OCI-LY3 (cell line): ENCODE measurements around the gene ACTA1.
A peak's percentile ranks its signal among the peaks of the same experiment; 100 is the strongest.

Experiments
- H2AFZ ChIP-seq: fragments of 200-600, 300-600 bp; shearing (Covaris generic); 2 replicates; pipeline ENCODE4 v1.6.0; 2014; ENCODE audit warnings: antibody characterized with exemption, low read depth, low read length
- H3K27ac ChIP-seq: fragments of 200-600, 300-600 bp; sonication (generic); 2 replicates; pipeline ENCODE4 v1.5.1; 2014; ENCODE audit warnings: mild to moderate bottlenecking, low read length, moderate library complexity, mixed read lengths
- H3K27me3 ChIP-seq: fragments of 200-600, 300-600 bp; sonication (generic); 2 replicates; pipeline ENCODE4 v1.6.1; 2014; ENCODE audit warnings: low read depth, low read length, mixed read lengths
- H3K36me3 ChIP-seq: fragments of 200-600, 300-600 bp; sonication (generic); replicated peaks from 2 replicates; pipeline ENCODE3; 2014; ENCODE audit warnings: low read depth, low read length, mixed read lengths
- H3K4me1 ChIP-seq: fragments of 300-600, 200-600 bp; sonication (generic); 2 replicates; pipeline ENCODE4 v1.6.1; 2014; ENCODE audit warnings: low read length, mixed read lengths
- H3K4me2 ChIP-seq: fragments of 200-600, 300-600 bp; sonication (generic); 2 replicates; pipeline ENCODE4 v1.6.1; 2014; ENCODE audit warnings: low read length, mixed read lengths
- H3K4me3 ChIP-seq: fragments of 300-600, 200-600 bp; sonication (generic); 2 replicates; pipeline ENCODE4 v1.5.1; 2014; ENCODE audit warnings: antibody characterized with exemption, mild to moderate bottlenecking, low read length, moderate library complexity
- H3K79me2 ChIP-seq: fragments of 300-600, 200-600 bp; shearing (Covaris generic); 2 replicates; pipeline ENCODE4 v1.6.1; 2014; ENCODE audit warnings: mild to moderate bottlenecking, low read length, mixed read lengths
- H3K9ac ChIP-seq: fragments of 300-600, 200-600 bp; shearing (Covaris generic); 2 replicates; pipeline ENCODE4 v1.6.0; 2014; ENCODE audit warnings: mild to moderate bottlenecking, low read length, moderate library complexity
- H3K9me3 ChIP-seq: fragments of 200-600, 300-600 bp; shearing (Covaris generic); 2 replicates; pipeline ENCODE4 v1.6.1; 2014; ENCODE audit warnings: low read length, mixed read lengths; ENCODE audit not compliant: insufficient read depth
- H4K20me1 ChIP-seq: fragments of 200-600, 300-600 bp; sonication (generic); 2 replicates; pipeline ENCODE4 v1.6.1; 2016; ENCODE audit warnings: low read length, mixed read lengths; ENCODE audit not compliant: insufficient read depth
- EZH2phosphoT487 ChIP-seq: fragments of 200-600 bp; shearing (Covaris generic); IDR thresholded peaks from 2 replicates; pipeline ENCODE4 v1.6.1; 2018; ENCODE audit warnings: antibody characterized with exemption, mixed run types, low read depth
- TF ChIP-seq, protein P1 (sequence below): fragments of 200-600, 300-600 bp; sonication (generic); IDR thresholded peaks from 2 replicates; pipeline ENCODE4 v1.5.1; 2014; ENCODE audit warnings: antibody characterized with exemption, low read length, low read depth

ACTA1 gene

GRCh38 chr1:229392936-229393335 lies 41.0 kb downstream of the ACTA1 start:
- Histone ChIP-seq H3K9ac (no peak overlapping the region), H3K79me2 (no peaks in the 10 kb centered on the region), H4K20me1 (no peaks in the 10 kb centered on the region), H3K4me1 (peaks cover 9% of the 10 kb centered on the region), H3K27me3 (peaks cover 63% of the 10 kb centered on the region), H3K36me3 (no peaks in the 10 kb centered on the region), H3K9me3 (no peaks in the 10 kb centered on the region), H3K4me3 (no peak overlapping the region), H3K4me2 (no peak overlapping the region), H2AFZ (no peak overlapping the region), H3K27ac (no peak overlapping the region)
- TF ChIP-seq, protein P1, sequence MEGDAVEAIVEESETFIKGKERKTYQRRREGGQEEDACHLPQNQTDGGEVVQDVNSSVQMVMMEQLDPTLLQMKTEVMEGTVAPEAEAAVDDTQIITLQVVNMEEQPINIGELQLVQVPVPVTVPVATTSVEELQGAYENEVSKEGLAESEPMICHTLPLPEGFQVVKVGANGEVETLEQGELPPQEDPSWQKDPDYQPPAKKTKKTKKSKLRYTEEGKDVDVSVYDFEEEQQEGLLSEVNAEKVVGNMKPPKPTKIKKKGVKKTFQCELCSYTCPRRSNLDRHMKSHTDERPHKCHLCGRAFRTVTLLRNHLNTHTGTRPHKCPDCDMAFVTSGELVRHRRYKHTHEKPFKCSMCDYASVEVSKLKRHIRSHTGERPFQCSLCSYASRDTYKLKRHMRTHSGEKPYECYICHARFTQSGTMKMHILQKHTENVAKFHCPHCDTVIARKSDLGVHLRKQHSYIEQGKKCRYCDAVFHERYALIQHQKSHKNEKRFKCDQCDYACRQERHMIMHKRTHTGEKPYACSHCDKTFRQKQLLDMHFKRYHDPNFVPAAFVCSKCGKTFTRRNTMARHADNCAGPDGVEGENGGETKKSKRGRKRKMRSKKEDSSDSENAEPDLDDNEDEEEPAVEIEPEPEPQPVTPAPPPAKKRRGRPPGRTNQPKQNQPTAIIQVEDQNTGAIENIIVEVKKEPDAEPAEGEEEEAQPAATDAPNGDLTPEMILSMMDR: no peak
- no peak for TF ChIP-seq EZH2phosphoT487

- peaks cover 11% of the 10 kb centered on the region for H3K4me1 ChIP-seq
- no peaks in the 10 kb centered on the region for H4K20me1 ChIP-seq
- H3K36me3 ChIP-seq: no peaks in the 10 kb centered on the region
- peaks cover 65% of the 10 kb centered on the region for H3K27me3 ChIP-seq
- H3K27ac ChIP-seq: no peak overlapping the region
- H2AFZ ChIP-seq: no peak overlapping the region
- H3K79me2 ChIP-seq: no peaks in the 10 kb centered on the region
- no peaks in the 10 kb centered on the region for H3K9me3 ChIP-seq
- H3K4me2 ChIP-seq: no peak overlapping the region
- TF ChIP-seq, protein P1: no peak
- TF ChIP-seq EZH2phosphoT487: no peak
- H3K9ac ChIP-seq: no peak overlapping the region
- H3K4me3 ChIP-seq: no peak overlapping the region
Observed at GRCh38 chr1:229390130-229390529, 43.8 kb downstream of the ACTA1 start.

- Histone ChIP-seq H3K27me3 (peaks cover 71% of the 10 kb centered on the region), H3K27ac (no peak overlapping the region), H3K9me3 (no peaks in the 10 kb centered on the region), H3K9ac (no peak overlapping the region), H3K79me2 (no peaks in the 10 kb centered on the region), H2AFZ (no peak overlapping the region), H3K4me2 (peak overlapping the region; percentile 10; the same call in 1 of the 2 replicates), H3K36me3 (no peaks in the 10 kb centered on the region), H3K4me1 (peaks cover 19% of the 10 kb centered on the region), H4K20me1 (no peaks in the 10 kb centered on the region), H3K4me3 (no peak overlapping the region)
- TF ChIP-seq EZH2phosphoT487: no peak
- TF ChIP-seq, protein P1: no peak
Observed at GRCh38 chr1:229388897-229389580, 44.9 kb downstream of the ACTA1 start.

GRCh38 chr1:229385853-229386456 lies 47.9 kb downstream of the ACTA1 start:
- Histone ChIP-seq H3K9ac (no peak overlapping the region), H3K4me2 (no peak overlapping the region), H3K4me3 (no peak overlapping the region), H3K36me3 (no peaks in the 10 kb centered on the region), H3K27ac (no peak overlapping the region), H3K27me3 (peaks cover 61% of the 10 kb centered on the region), H3K79me2 (no peaks in the 10 kb centered on the region), H4K20me1 (no peaks in the 10 kb centered on the region), H3K9me3 (no peaks in the 10 kb centered on the region), H3K4me1 (peaks cover 24% of the 10 kb centered on the region), H2AFZ (no peak overlapping the region)
- no peak for TF ChIP-seq EZH2phosphoT487
- TF ChIP-seq, protein P1: no peak
